ENCODE results near the gene AGPS. TPM values are rescaled to one million over a fixed set of nuclear protein-coding genes. Genes with fewer than 3 reads are reported as not detected.

Gene AGPS
- total RNA-seq, 1 experiment from 2014 or later = 60.9 TPM

DNA sequence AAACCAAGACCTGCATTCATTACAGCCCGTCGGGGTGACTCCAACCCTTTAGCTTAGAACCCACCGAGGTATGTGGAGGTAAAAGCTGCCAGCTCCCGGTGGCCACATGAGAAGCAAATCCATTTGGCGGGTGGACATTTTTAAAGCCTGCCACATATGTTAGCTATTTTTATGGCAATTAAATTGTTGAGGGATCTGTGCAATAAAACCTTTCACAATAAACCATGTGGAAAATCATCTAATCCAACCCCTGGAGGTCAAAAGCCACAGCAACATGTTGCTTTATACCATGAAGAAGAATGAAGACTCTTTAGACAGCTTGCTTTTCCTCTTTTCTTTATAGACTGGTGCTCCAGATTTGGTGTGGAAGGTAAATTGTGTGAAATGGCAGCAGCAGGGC is 176.3 kb downstream of the AGPS start:
- Mint-ChIP-seq H3K4me3 (no peak overlapping the region), H3K27me3 (ENCODE audit: low read depth) (peaks cover 9% of the 10 kb centered on the region), H3K9me3 (no peaks in the 10 kb centered on the region), H3K36me3 (ENCODE audit: insufficient read depth in 1 of 3, low read depth in 3 of 3) (no peaks in the 10 kb centered on the region), H3K27ac (no peak overlapping the region), H3K4me1 (no peaks in the 10 kb centered on the region)
- no peaks in the 10 kb centered on the region for H3K23me2 ChIP-seq (ENCODE audit: insufficient read length, low read depth, low read length, poor library complexity, severe bottlenecking)
- TF ChIP-seq, protein P1, sequence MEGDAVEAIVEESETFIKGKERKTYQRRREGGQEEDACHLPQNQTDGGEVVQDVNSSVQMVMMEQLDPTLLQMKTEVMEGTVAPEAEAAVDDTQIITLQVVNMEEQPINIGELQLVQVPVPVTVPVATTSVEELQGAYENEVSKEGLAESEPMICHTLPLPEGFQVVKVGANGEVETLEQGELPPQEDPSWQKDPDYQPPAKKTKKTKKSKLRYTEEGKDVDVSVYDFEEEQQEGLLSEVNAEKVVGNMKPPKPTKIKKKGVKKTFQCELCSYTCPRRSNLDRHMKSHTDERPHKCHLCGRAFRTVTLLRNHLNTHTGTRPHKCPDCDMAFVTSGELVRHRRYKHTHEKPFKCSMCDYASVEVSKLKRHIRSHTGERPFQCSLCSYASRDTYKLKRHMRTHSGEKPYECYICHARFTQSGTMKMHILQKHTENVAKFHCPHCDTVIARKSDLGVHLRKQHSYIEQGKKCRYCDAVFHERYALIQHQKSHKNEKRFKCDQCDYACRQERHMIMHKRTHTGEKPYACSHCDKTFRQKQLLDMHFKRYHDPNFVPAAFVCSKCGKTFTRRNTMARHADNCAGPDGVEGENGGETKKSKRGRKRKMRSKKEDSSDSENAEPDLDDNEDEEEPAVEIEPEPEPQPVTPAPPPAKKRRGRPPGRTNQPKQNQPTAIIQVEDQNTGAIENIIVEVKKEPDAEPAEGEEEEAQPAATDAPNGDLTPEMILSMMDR (conservative IDR thresholded peaks at IDR 0.05) = no peak
- no peak overlapping the region for H2BK20ac ChIP-seq (ENCODE audit: low read depth, low read length, poor library complexity, severe bottlenecking)
- no peaks in the 10 kb centered on the region for H3K79me2 ChIP-seq (ENCODE audit: insufficient read depth, low read length)
- H3K4ac ChIP-seq (ENCODE audit: low read depth, low read length) = no peak overlapping the region
- no peak overlapping the region for H2BK15ac ChIP-seq (ENCODE audit: low read depth, low read length)
- no peak overlapping the region for H4K5ac ChIP-seq (ENCODE audit: insufficient read length, low read depth, low read length)
- H2BK12ac ChIP-seq (ENCODE audit: insufficient read length, low read depth, low read length) = no peak overlapping the region
- H3K79me1 ChIP-seq (ENCODE audit: insufficient read depth, low read depth, low read length, poor library complexity, severe bottlenecking) = no peaks in the 10 kb centered on the region
- H3K56ac ChIP-seq (ENCODE audit: insufficient read length, low read depth, low read length) = no peak overlapping the region
- H3K9ac ChIP-seq (ENCODE audit: extremely low read depth, insufficient read length, low read length) = no peak overlapping the region
- no peak overlapping the region for H4K91ac ChIP-seq (ENCODE audit: insufficient read length, low read depth, low read length)
- no peak overlapping the region for H3K18ac ChIP-seq (ENCODE audit: insufficient read length, low read depth, low read length)
- H2BK120ac ChIP-seq (ENCODE audit: low read depth, low read length, poor library complexity, severe bottlenecking) = no peak overlapping the region
- H3K27ac ChIP-seq (ENCODE audit: insufficient read length, low read depth, low read length) = no peak overlapping the region
- H3K4me1 ChIP-seq (ENCODE audit: insufficient read depth, low read length) = no peaks in the 10 kb centered on the region
- H2AK5ac ChIP-seq (ENCODE audit: insufficient read length, low read length) = no peak overlapping the region
- H3K23ac ChIP-seq (ENCODE audit: insufficient read length, low read depth, low read length) = no peak overlapping the region
- WGBS (ENCODE audit: extremely low coverage, insufficient read length, low lambda C conversion rate) = no CpG with 5 or more reads among the region's 5 CpGs
- H3T11ph ChIP-seq (ENCODE audit: low read length) = no peak overlapping the region
- no peak overlapping the region for H4K8ac ChIP-seq (replicated peaks; ENCODE audit: insufficient read length, low read depth, low read length)
- H2AFZ ChIP-seq (ENCODE audit: low read length) = no peak overlapping the region
- H3K14ac ChIP-seq (ENCODE audit: insufficient read depth, low read length) = no peak overlapping the region
- H3K4me2 ChIP-seq (ENCODE audit: insufficient read depth, insufficient read length, low read length) = no peak overlapping the region
- DNase-seq = no peak
- H3K9me3 ChIP-seq (ENCODE audit: control insufficient read depth, low read depth, low read length) = no peaks in the 10 kb centered on the region
- no peaks in the 10 kb centered on the region for H3K27me3 ChIP-seq (ENCODE audit: insufficient read depth, low read length)
- no peak overlapping the region for H2BK5ac ChIP-seq (ENCODE audit: insufficient read length, low read length)
- no peaks in the 10 kb centered on the region for H4K20me1 ChIP-seq (ENCODE audit: control insufficient read depth, insufficient read depth, insufficient read length)
